Measurements from ENCODE around the gene CALML5.

DNA sequence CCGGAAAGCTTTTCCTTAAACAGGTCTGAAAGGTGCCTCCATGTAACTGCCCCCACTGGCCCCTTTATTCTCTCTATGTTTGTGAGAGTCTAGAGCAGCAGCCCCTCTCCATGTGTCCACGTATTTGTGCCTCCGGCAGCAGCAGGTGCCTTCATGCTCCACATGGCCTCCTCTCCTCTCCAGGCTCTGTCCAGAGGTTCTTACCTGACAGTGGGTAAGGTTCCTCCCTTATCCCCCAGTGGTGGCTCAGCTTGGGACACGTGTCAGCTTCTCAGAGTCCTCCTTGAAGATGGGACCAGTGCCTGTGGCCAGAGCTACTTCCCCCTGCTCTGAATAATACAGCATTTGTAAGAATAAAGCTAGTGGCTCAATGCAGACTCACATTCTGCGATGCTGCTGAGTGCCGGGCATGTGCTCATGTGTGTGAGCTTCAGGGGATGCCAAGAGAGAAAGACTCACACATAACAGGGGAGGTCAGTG lies 33.3 kb upstream of the CALML5 start:
- TF ChIP-seq, protein P1, sequence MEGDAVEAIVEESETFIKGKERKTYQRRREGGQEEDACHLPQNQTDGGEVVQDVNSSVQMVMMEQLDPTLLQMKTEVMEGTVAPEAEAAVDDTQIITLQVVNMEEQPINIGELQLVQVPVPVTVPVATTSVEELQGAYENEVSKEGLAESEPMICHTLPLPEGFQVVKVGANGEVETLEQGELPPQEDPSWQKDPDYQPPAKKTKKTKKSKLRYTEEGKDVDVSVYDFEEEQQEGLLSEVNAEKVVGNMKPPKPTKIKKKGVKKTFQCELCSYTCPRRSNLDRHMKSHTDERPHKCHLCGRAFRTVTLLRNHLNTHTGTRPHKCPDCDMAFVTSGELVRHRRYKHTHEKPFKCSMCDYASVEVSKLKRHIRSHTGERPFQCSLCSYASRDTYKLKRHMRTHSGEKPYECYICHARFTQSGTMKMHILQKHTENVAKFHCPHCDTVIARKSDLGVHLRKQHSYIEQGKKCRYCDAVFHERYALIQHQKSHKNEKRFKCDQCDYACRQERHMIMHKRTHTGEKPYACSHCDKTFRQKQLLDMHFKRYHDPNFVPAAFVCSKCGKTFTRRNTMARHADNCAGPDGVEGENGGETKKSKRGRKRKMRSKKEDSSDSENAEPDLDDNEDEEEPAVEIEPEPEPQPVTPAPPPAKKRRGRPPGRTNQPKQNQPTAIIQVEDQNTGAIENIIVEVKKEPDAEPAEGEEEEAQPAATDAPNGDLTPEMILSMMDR (conservative IDR thresholded peaks at IDR 0.05; ENCODE audit: low read depth, low read length) = no peak
- TF ChIP-seq EZH2 (IDR thresholded peaks at IDR 0.05; ENCODE audit: borderline replicate concordance, low read depth, low read length, poor library complexity, severe bottlenecking) = no peak

Data from A673 (cell line).